OCI-LY7 (cell line): ENCODE measurements around the gene DRGX. TPM values are rescaled to one million over a fixed set of nuclear protein-coding genes. Genes with fewer than 3 reads are reported as not detected.

Experiments
- BruUV-seq: library from RNA; stranded (reverse); fragments of 400-500 nt; replicated peaks from 2 replicates; lab custom pipeline; 2021; lab: Mats Ljungman, UMichigan
- CTCF ChIA-PET: fragments of 300-600 bp; sonication (Branson Sonifier 250); formaldehyde crosslinking; loops from one replicate; lab custom pipeline; 2022; ENCODE audit warnings: antibody characterized with exemption; ENCODE audit not compliant: unreplicated experiment; lab: Charles Lee
- POLR2A ChIA-PET: fragments of 300-600 bp; sonication (Branson Sonifier 250); formaldehyde crosslinking; loops from one replicate; lab custom pipeline; 2022; ENCODE audit warnings: antibody characterized with exemption; lab: Charles Lee
- DNase-seq: peaks from one replicate; pipeline ENCODE4 v3.0.0-alpha.2; 2015; ENCODE audit warnings: low spot score
- H2AFZ ChIP-seq: fragments of 200-600 bp; sonication (generic), shearing (Covaris generic); 2 replicates; pipeline ENCODE4 v1.6.1; 2014; ENCODE audit warnings: mild to moderate bottlenecking, antibody characterized with exemption, low read length, moderate library complexity
- H3K27ac ChIP-seq: fragments of 200-600 bp; sonication (generic); 2 replicates; pipeline ENCODE4 v1.5.1; 2014; ENCODE audit warnings: mixed run types, low read depth, mild to moderate bottlenecking, moderate library complexity, low read length, inconsistent platforms; ENCODE audit not compliant: poor library complexity, severe bottlenecking
- H3K36me3 ChIP-seq: fragments of 200-600 bp; sonication (generic); 2 replicates; pipeline ENCODE4 v1.6.1; 2014; ENCODE audit warnings: mild to moderate bottlenecking, antibody characterized with exemption, low read length, moderate library complexity, mixed read lengths; ENCODE audit not compliant: insufficient read depth
- H3K4me1 ChIP-seq: fragments of 200-600 bp; sonication (generic); 2 replicates; pipeline ENCODE4 v1.5.1; 2014; ENCODE audit warnings: mild to moderate bottlenecking, low read length; ENCODE audit not compliant: insufficient read depth, poor library complexity, severe bottlenecking
- H3K4me2 ChIP-seq: fragments of 200-600 bp; sonication (generic); 2 replicates; pipeline ENCODE4 v1.6.1; 2014; ENCODE audit warnings: mild to moderate bottlenecking, low read length
- H3K4me3 ChIP-seq: fragments of 200-600 bp; sonication (generic); 2 replicates; pipeline ENCODE4 v1.5.1; 2014; ENCODE audit warnings: mild to moderate bottlenecking, low read depth, low read length; ENCODE audit not compliant: poor library complexity, severe bottlenecking
- H3K79me2 ChIP-seq: fragments of 200-600 bp; sonication (generic); 2 replicates; pipeline ENCODE4 v1.6.1; 2016; ENCODE audit warnings: low read depth, mild to moderate bottlenecking, low read length, moderate library complexity, mixed read lengths; ENCODE audit not compliant: insufficient read depth
- H3K9me2 ChIP-seq: fragments of 200-600 bp; sonication (generic); 2 replicates; pipeline ENCODE4 v1.6.1; 2016; ENCODE audit warnings: mild to moderate bottlenecking, low read length, mixed read lengths; ENCODE audit not compliant: insufficient read depth
- H3K9me3 ChIP-seq: fragments of 200-600 bp; sonication (generic); 2 replicates; pipeline ENCODE4 v1.6.1; 2014; ENCODE audit warnings: mild to moderate bottlenecking, mixed run types, low read length, mixed read lengths
- H4K20me1 ChIP-seq: fragments of 200-600 bp; sonication (generic); 2 replicates; pipeline ENCODE4 v1.6.1; 2014; ENCODE audit warnings: mild to moderate bottlenecking, antibody characterized with exemption, low read length, moderate library complexity, mixed read lengths; ENCODE audit not compliant: insufficient read depth
- EZH2phosphoT487 ChIP-seq: fragments of 200-600 bp; sonication (generic); IDR thresholded peaks from 2 replicates; pipeline ENCODE4 v1.6.1; 2018; ENCODE audit warnings: low read depth, borderline replicate concordance, mild to moderate bottlenecking, mixed run types, antibody characterized with exemption, low read length, moderate library complexity, mixed read lengths
- intact Hi-C: fragments of 100-400 bp; cut with micrococcal nuclease; formaldehyde crosslinking; loops from one replicate; pipeline ENCODE4 v1.10.0; 2022; ENCODE audit not compliant: unreplicated experiment
- total RNA-seq, 2 experiments: library from RNA; depleted of rRNA in 1 of 2; stranded (reverse); fragments of >200 nt in 1 of 2; shearing (Covaris generic) in 1 of 2; gene quantifications; 2 replicates each; pipeline ENCODE4 v1.2.3, GENCODE V29; 2014 to 2022
- TF ChIP-seq, protein P1 (sequence below): fragments of 200-600 bp; sonication (generic); conservative IDR thresholded peaks from 2 replicates; pipeline ENCODE4 v1.5.1; 2014; ENCODE audit warnings: mild to moderate bottlenecking, antibody characterized with exemption, low read length, moderate library complexity, mixed read lengths

DRGX gene
- total RNA-seq, 2 experiments from 2014 or later = not detected

DNA sequence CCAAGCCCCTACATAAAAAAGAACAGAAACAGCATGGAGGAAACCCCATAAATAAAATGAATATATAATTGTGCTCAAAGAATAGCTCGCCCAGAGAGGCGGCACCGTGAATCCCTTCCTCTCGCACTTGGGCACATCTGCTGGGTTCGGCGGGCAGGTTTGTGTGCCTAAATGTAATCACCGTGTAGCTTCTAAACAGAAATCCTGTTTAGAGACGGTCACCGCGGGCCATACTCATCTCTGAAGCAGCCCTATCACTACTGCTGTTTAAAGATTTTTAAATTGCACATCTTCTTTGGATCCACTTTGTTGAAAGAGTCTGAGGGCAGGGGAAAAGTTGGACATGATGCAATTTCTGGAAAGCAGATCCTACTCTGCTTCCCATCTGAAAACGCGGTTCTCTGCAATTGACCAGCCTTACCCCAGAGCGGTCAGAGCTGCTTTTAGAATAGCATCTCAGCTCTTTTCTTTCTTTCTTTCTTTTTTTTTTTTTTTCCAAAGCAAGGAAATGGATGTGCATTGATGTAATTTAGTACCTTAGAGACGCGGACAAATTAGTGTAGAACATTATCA lies 6.4 kb downstream of the DRGX start:
- intact Hi-C loops = no loop called here
- no peak for DNase-seq
- Histone ChIP-seq H3K4me2 (no peak overlapping the region), H2AFZ (no peak overlapping the region), H3K4me3 (no peak overlapping the region), H3K9me2 (no peaks in the 10 kb centered on the region), H3K27ac (no peak overlapping the region), H3K79me2 (no peaks in the 10 kb centered on the region), H3K9me3 (no peaks in the 10 kb centered on the region), H3K36me3 (no peaks in the 10 kb centered on the region), H4K20me1 (no peaks in the 10 kb centered on the region), H3K4me1 (no peaks in the 10 kb centered on the region)
- no peak for TF ChIP-seq EZH2phosphoT487
- TF ChIP-seq, protein P1, sequence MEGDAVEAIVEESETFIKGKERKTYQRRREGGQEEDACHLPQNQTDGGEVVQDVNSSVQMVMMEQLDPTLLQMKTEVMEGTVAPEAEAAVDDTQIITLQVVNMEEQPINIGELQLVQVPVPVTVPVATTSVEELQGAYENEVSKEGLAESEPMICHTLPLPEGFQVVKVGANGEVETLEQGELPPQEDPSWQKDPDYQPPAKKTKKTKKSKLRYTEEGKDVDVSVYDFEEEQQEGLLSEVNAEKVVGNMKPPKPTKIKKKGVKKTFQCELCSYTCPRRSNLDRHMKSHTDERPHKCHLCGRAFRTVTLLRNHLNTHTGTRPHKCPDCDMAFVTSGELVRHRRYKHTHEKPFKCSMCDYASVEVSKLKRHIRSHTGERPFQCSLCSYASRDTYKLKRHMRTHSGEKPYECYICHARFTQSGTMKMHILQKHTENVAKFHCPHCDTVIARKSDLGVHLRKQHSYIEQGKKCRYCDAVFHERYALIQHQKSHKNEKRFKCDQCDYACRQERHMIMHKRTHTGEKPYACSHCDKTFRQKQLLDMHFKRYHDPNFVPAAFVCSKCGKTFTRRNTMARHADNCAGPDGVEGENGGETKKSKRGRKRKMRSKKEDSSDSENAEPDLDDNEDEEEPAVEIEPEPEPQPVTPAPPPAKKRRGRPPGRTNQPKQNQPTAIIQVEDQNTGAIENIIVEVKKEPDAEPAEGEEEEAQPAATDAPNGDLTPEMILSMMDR = no peak
- ChIA-PET POLR2A (no interaction called here), CTCF (no interaction called here)
- no TSS peak for BruUV-seq

GRCh38 chr10:49388161-49388560 lies 7.7 kb downstream of the DRGX start:
- no peaks in the 10 kb centered on the region for H3K4me1 ChIP-seq
- no TSS peak for BruUV-seq

DNA sequence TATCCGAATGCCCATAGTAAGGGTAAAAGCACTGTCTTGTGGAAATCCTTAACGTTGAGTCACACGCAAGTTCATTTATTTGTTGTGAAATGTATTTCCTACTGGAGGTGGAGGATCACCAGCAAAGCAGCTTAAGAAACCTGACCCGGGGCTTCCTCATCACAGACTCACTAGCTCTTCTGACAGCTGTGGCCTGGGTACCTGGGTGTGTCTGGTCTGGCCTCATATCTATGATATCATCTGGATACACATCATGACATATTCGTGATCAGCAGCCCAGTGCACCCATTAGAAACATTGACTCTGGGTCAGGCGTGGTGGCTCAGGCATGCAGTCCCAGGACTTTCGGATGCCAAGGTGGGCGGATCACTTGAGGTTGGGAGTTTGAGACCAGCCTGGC lies 8.8 kb downstream of the DRGX start:
- Histone ChIP-seq H3K79me2 (no peaks in the 10 kb centered on the region), H3K36me3 (no peaks in the 10 kb centered on the region), H3K4me3 (no peak overlapping the region), H3K27ac (no peak overlapping the region), H2AFZ (no peak overlapping the region), H3K4me1 (no peaks in the 10 kb centered on the region), H3K4me2 (no peak overlapping the region), H4K20me1 (no peaks in the 10 kb centered on the region), H3K9me3 (no peaks in the 10 kb centered on the region), H3K9me2 (no peaks in the 10 kb centered on the region)
- DNase-seq = no peak
- BruUV-seq = no TSS peak
- intact Hi-C loops = no loop called here
- TF ChIP-seq, protein P1 = no peak
- no peak for TF ChIP-seq EZH2phosphoT487
- CTCF ChIA-PET = no interaction called here
- POLR2A ChIA-PET = no interaction called here

More at GRCh38 chr10:49388161-49388560, 7.7 kb downstream of the DRGX start:
- Histone ChIP-seq H3K79me2 (no peaks in the 10 kb centered on the region), H3K27ac (no peak overlapping the region), H2AFZ (no peak overlapping the region), H4K20me1 (no peaks in the 10 kb centered on the region), H3K4me2 (no peak overlapping the region), H3K9me2 (no peaks in the 10 kb centered on the region), H3K9me3 (no peaks in the 10 kb centered on the region), H3K4me3 (no peak overlapping the region), H3K36me3 (no peaks in the 10 kb centered on the region)
- ChIA-PET POLR2A (interaction anchor here (0.6 kb wide), 1 partner anchor 1654 kb away, joined by 3 read pairs; no protein-coding TSS in a partner anchor), CTCF (no interaction called here)
- intact Hi-C loops = no loop called here
- no peak for DNase-seq
- TF ChIP-seq, protein P1 = no peak
- TF ChIP-seq EZH2phosphoT487 = no peak
